HEK293T (cell line): Measurements from ENCODE around the gene CACYBP.

Experiments used
- CTCF ChIA-PET: fragments of 350-600 bp; formaldehyde crosslinking; extraction: SDS; loops from one replicate; lab custom pipeline; 2021; ENCODE audit warnings: antibody characterized with exemption, inconsistent platforms; lab: Yijun Ruan, JAX
- POLR2A ChIA-PET: fragments of 350-600 bp; formaldehyde crosslinking; extraction: SDS; loops from one replicate; lab custom pipeline; 2020; ENCODE audit warnings: antibody characterized with exemption, inconsistent platforms; lab: Yijun Ruan, JAX
- DNase-seq: peaks from one replicate; pipeline ENCODE4 v3.0.0; 2012; ENCODE audit warnings: mixed read lengths; ENCODE audit errors: extremely low spot score
- ARNT ChIP-seq: fragments of 450-650 bp; IDR thresholded peaks from 2 replicates; pipeline ENCODE4 v1.6.1; 2017; ENCODE audit warnings: mild to moderate bottlenecking
- BHLHE40 ChIP-seq: fragments of 450-650 bp; IDR thresholded peaks from 2 replicates; pipeline ENCODE4 v1.6.1; 2016; ENCODE audit warnings: mild to moderate bottlenecking, moderate library complexity, borderline replicate concordance
- CTBP1 ChIP-seq: fragments of 450-650 bp; IDR thresholded peaks from 2 replicates; pipeline ENCODE4 v1.6.1; 2016; ENCODE audit warnings: borderline replicate concordance
- ELF4 ChIP-seq: fragments of 450-650 bp; IDR thresholded peaks from 2 replicates; pipeline ENCODE4 v1.6.1; 2017; ENCODE audit warnings: antibody characterized with exemption
- FOXA1 ChIP-seq: fragments of 450-650 bp; IDR thresholded peaks from 2 replicates; pipeline ENCODE4 v1.6.1; 2016; ENCODE audit warnings: mild to moderate bottlenecking
- FOXK2 ChIP-seq: fragments of 450-650 bp; IDR thresholded peaks from 2 replicates; pipeline ENCODE4 v1.6.1; 2016; ENCODE audit warnings: mild to moderate bottlenecking
- FOXM1 ChIP-seq: fragments of 450-650 bp; IDR thresholded peaks from 2 replicates; pipeline ENCODE4 v1.6.1; 2017; ENCODE audit warnings: mild to moderate bottlenecking, borderline replicate concordance
- HDGF ChIP-seq: fragments of 450-650 bp; IDR thresholded peaks from 2 replicates; pipeline ENCODE4 v1.6.1; 2017; ENCODE audit warnings: antibody characterized with exemption, borderline replicate concordance
- L3MBTL2 ChIP-seq: fragments of 450-650 bp; conservative IDR thresholded peaks from 2 replicates; pipeline ENCODE4 v1.6.1; 2016; ENCODE audit warnings: mild to moderate bottlenecking
- LEF1 ChIP-seq: fragments of 450-650 bp; IDR thresholded peaks from 2 replicates; pipeline ENCODE4 v1.6.1; 2017; ENCODE audit warnings: mild to moderate bottlenecking, borderline replicate concordance
- NFRKB ChIP-seq: fragments of 450-650 bp; IDR thresholded peaks from 2 replicates; pipeline ENCODE4 v1.6.1; 2016; ENCODE audit warnings: mild to moderate bottlenecking, moderate library complexity
- PKNOX1 ChIP-seq: fragments of 450-650 bp; IDR thresholded peaks from 2 replicates; pipeline ENCODE4 v1.6.1; 2016
- SP1 ChIP-seq: fragments of 450-650 bp; IDR thresholded peaks from 2 replicates; pipeline ENCODE4 v1.6.1; 2017
- SUZ12 ChIP-seq: fragments of 450-650 bp; IDR thresholded peaks from 2 replicates; pipeline ENCODE4 v1.6.1; 2016; ENCODE audit warnings: mild to moderate bottlenecking
- TARDBP ChIP-seq: fragments of 450-650 bp; IDR thresholded peaks from 2 replicates; pipeline ENCODE4 v1.6.1; 2016
- ZNF384 ChIP-seq: fragments of 450-650 bp; IDR thresholded peaks from 2 replicates; pipeline ENCODE4 v1.6.1; 2016

CACYBP gene

GRCh38 chr1:174969977-174970376 is 29.8 kb upstream of the CACYBP start:
- TF ChIP-seq NFRKB: no peak
- no peak for DNase-seq
- CTCF ChIA-PET: no interaction called here
- POLR2A ChIA-PET: no interaction called here

- POLR2A ChIA-PET: no interaction called here
- TF ChIP-seq PKNOX1 (no peak), LEF1 (no peak), HDGF (no peak), ZNF384 (no peak), TARDBP (no peak), SP1 (no peak), FOXM1 (no peak), FOXA1 (no peak), SUZ12 (no peak), NFRKB (no peak), L3MBTL2 (no peak), FOXK2 (no peak), ARNT (no peak), CTBP1 (no peak)
- no peak for DNase-seq
- CTCF ChIA-PET: no interaction called here
Measured at GRCh38 chr1:174971466-174971865, 28.3 kb upstream of the CACYBP start.

- POLR2A ChIA-PET: no interaction called here
- DNase-seq: no peak
- TF ChIP-seq NFRKB: no peak
- no peak for TF ChIP-seq LEF1
- no peak for TF ChIP-seq FOXK2
- CTCF ChIA-PET: no interaction called here
Measured at GRCh38 chr1:174971902-174972301, 27.8 kb upstream of the CACYBP start.

GRCh38 chr1:174974711-174975119 is 25.0 kb upstream of the CACYBP start:
- ChIA-PET POLR2A (no interaction called here), CTCF (interaction anchor here (0.9 kb wide), 1 partner anchor 42 kb away, joined by 4 read pairs; no protein-coding TSS in a partner anchor)
- DNase-seq: no peak
- TF ChIP-seq CTBP1 (no peak), FOXK2 (no peak), FOXA1 (no peak), ELF4 (no peak), SUZ12 (no peak), BHLHE40 (no peak), HDGF (no peak), ARNT (no peak), SP1 (no peak), FOXM1 (no peak)

GRCh38 chr1:174975764-174976163 is 24.0 kb upstream of the CACYBP start:
- DNase-seq: no peak
- POLR2A ChIA-PET: no interaction called here
- no peak for TF ChIP-seq TARDBP
- no peak for TF ChIP-seq ELF4
- TF ChIP-seq L3MBTL2: no peak
- no peak for TF ChIP-seq NFRKB
- TF ChIP-seq BHLHE40: no peak
- TF ChIP-seq FOXK2: no peak
- no peak for TF ChIP-seq FOXA1
- no peak for TF ChIP-seq SUZ12
- no peak for TF ChIP-seq LEF1
- no peak for TF ChIP-seq PKNOX1
- TF ChIP-seq ARNT: no peak
- no peak for TF ChIP-seq FOXM1
- TF ChIP-seq SP1: no peak
- no peak for TF ChIP-seq CTBP1
- CTCF ChIA-PET: interaction anchor here (1.2 kb wide), 1 partner anchor 92 kb away, joined by 3 read pairs; no protein-coding TSS in a partner anchor

GRCh38 chr1:174976436-174977108 is 23.2 kb upstream of the CACYBP start:
- POLR2A ChIA-PET: no interaction called here
- DNase-seq: no peak
- TF ChIP-seq SUZ12 (no peak), BHLHE40 (no peak), FOXM1 (no peak), PKNOX1 (no peak), FOXA1 (no peak), TARDBP (no peak), ZNF384 (no peak)
- CTCF ChIA-PET: interaction anchor here (1.2 kb wide), 1 partner anchor 93 kb away, joined by 3 read pairs; no protein-coding TSS in a partner anchor
